Cardiac fibroblast (primary cell): Measurements from ENCODE around the gene ALDH7A1.

Experiments
- DNase-seq, 2 donors: peaks; one replicate each; pipeline versions ENCODE4 v3.0.0 to v3.0.0-alpha.2; 2010; ENCODE audit warnings: low read depth in 2 of 2
- H3K4me3 ChIP-seq, 2 donors: replicated peaks in 1 of 2; 1 replicate in 1 of 2; 2 replicates in 1 of 2; pipeline ENCODE4 v1.5.1; 2011; ENCODE audit warnings: low read depth in 2 of 2, low read length in 2 of 2, mild to moderate bottlenecking in 2 of 2, moderate library complexity in 1 of 2
- TF ChIP-seq, protein P1 (sequence below): IDR thresholded peaks from one replicate; pipeline ENCODE4 v1.5.1; 2011; ENCODE audit warnings: low read depth, mild to moderate bottlenecking, low read length, inconsistent platforms

ALDH7A1 gene

DNA sequence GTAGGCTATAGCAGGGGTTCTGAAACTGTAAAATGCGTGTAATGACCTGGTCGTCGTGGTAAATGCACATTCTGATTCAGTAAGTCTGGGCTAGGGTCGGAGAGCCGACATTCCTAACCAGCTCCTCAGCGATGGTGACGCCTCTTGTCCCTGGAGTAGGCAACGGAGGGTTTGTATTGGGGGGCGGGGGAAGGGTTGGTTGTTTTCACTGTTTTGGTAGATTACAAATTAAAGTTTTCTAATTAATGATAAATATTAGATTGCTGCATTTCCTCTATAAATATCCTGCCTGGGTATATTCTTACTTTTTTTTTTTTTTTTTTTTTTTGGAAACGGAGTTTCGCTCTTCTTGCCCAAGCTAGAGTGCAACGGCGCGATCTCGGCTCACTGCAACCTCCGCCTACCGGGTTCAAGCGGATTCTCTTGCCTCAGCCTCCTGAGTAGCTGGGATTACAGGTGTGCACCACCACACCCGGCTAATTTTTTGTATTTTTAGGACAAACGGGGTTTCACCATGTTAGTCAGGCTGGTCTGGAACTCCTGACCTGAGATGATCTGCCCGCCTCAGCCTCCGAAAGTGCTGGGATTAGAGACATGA lies 566 bp upstream of the ALDH7A1 start:
- TF ChIP-seq, protein P1, sequence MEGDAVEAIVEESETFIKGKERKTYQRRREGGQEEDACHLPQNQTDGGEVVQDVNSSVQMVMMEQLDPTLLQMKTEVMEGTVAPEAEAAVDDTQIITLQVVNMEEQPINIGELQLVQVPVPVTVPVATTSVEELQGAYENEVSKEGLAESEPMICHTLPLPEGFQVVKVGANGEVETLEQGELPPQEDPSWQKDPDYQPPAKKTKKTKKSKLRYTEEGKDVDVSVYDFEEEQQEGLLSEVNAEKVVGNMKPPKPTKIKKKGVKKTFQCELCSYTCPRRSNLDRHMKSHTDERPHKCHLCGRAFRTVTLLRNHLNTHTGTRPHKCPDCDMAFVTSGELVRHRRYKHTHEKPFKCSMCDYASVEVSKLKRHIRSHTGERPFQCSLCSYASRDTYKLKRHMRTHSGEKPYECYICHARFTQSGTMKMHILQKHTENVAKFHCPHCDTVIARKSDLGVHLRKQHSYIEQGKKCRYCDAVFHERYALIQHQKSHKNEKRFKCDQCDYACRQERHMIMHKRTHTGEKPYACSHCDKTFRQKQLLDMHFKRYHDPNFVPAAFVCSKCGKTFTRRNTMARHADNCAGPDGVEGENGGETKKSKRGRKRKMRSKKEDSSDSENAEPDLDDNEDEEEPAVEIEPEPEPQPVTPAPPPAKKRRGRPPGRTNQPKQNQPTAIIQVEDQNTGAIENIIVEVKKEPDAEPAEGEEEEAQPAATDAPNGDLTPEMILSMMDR: no peak
- H3K4me3 ChIP-seq: peak overlapping the region; percentile 60 to 65
- no peak for DNase-seq

DNA sequence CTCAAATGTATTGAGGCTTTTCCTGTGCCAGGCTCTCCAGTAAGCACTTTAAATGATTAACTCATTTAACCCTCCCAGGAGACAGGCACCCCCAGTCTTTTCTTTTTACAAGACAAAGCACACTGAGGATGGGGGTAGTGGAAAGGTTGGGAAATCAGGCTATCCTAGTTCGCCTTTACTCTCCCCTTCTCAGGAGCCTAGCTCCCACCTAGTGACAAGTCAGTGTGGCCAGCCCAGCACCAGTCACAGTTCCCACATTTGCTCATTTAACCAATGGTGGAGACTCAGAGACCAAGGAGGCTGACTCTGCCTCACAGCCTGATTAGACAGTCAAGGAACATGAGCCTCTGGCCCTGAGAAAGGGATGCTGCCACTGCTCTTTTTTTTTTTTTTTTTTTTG lies 3.5 kb downstream of the ALDH7A1 start:
- TF ChIP-seq, protein P1: no peak
- DNase-seq: no peak
- H3K4me3 ChIP-seq: no peak overlapping the region

DNA sequence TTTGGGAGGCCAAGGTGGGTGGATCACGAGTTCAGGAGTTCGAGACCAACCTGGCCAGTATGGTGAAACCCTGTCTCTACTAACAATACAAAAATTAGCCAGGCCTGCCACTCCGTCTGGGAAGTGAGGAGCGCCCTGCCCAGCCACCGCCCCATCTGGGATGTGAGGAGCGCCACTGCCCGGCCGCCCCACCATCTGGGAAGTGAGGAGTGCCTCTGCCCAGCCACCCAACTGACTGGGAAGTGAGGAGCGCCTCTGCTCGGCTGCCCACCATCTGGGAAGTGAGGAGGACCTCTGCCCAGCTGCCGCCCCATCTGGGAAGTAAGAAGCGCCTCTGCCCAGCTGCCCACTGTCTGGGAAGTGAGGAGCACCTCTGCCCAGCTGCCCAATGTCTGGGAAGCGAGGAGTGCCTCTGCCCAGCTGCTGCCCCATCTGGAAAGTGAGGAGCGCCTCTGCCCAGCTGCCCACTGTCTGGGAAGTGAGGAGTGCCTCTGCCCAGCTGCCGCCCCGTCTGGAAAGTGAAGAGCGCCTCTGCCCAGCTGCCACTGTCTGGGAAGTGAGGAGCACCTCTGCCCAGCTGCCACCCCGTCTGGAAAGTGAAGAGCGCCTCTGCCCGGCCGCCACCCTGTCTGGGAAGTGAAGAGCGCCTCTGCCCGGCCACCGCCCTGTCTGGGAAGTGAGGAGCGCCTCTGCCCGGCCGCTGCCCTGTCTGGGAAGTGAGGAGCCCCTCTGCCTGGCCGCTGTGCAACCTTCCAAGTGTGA lies 5.3 kb downstream of the ALDH7A1 start:
- DNase-seq: no peak
- TF ChIP-seq, protein P1: no peak

DNA sequence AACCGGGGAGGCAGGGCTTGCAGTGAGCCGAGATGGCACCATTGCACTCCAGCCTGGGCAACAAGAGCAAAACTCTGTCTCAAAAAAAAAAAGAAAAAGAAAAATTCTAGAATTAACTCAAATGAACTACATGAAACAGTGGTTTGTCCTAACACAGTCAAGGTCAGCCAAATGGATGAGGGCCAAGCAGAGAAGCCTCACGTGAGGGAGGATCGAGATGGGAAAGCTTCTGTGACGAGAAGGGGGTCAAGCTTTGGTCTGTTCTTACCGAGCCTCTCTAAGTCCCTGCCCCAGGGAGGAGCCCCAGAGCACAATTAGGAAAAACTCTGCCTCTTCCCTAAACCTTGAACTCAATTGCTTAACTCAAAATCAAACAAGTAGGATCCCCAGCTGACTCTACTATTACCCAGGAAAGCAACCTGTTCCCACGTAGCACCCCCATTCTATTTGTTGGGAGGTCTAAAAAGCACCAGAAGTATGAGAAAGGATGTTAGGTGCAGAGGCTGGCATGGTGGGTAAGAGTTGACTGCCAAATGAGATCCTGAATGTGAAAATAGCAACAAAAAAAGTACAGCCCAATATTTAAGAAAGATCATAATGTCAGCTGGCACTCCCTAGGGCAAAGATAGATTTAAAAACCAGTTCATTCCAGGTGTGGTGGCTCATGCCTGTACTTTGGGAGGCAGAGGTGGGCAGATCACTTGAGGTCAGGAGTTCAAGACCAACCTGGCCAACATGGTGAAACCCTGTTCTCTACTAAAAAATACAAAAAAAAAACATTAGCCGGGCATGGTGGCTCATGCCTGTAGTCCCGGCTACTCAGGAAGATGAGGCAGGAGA lies 7.2 kb downstream of the ALDH7A1 start:
- DNase-seq: no peak
- TF ChIP-seq, protein P1: no peak
- no peak overlapping the region for H3K4me3 ChIP-seq

More for the DNA sequence above, 5.3 kb downstream of the ALDH7A1 start:
- H3K4me3 ChIP-seq: no peak overlapping the region

DNA sequence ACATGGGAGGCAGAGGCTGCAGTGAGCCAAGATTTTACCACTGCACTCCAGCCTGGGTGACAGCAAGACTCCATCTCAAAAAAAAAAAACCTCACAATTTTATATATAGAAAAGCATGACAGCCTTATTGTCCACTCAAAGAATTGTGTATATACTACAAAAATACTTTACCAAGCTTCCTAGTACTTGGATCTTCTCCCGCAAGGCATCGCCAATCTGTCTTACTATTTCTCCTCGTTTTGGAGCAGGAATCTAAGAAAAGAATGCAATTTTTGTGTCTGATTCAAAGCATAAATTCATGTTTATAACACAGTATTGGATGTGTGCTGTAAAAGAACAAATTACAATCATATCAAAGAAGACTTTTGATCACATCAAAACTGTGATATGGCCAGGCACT lies 11.3 kb downstream of the ALDH7A1 start:
- TF ChIP-seq, protein P1: no peak
- no peak for DNase-seq
- no peak overlapping the region for H3K4me3 ChIP-seq

DNA sequence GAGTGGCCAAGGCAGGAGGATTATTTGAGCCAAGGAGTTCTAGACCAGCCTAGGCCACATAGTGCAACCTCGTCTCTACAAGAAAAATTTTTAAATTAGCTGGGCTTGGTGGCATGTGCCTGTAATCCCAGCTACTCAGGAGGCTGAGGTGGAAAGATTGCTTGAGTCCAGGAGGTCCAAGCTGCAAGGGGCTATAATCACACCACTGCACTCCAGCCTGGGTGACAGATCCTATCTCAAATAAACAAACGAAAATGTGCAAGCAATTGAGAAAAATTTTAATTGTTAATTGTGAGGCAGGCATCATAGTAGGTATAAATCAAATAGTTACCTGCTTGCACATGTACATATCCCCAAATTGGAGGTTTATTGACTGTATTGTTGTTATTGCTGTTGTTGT lies 15.3 kb downstream of the ALDH7A1 start:
- no peak for DNase-seq

More for the DNA sequence above, 15.3 kb downstream of the ALDH7A1 start:
- H3K4me3 ChIP-seq: no peak overlapping the region
- TF ChIP-seq, protein P1: no peak
